G401.6 (cell line): Measurements from ENCODE around the gene SLC26A3.

Experiments
- FAIRE-seq: peaks from 2 replicates; lab custom pipeline; 2012; peaks lifted over from hg19 to GRCh38; lab: Jason Lieb, UNC

SLC26A3 gene

GRCh38 chr7:107815254-107815882 lies 12.3 kb upstream of the SLC26A3 start:
- no peak for FAIRE-seq

- no peak for FAIRE-seq
These were observed 10.5 kb upstream of the SLC26A3 start for GRCh38 chr7:107813524-107813923.

- FAIRE-seq, result no peak
These were observed 8.9 kb upstream of the SLC26A3 start for GRCh38 chr7:107811934-107812333.

- FAIRE-seq, result no peak
These were observed 7.6 kb upstream of the SLC26A3 start for GRCh38 chr7:107810626-107811025.

DNA sequence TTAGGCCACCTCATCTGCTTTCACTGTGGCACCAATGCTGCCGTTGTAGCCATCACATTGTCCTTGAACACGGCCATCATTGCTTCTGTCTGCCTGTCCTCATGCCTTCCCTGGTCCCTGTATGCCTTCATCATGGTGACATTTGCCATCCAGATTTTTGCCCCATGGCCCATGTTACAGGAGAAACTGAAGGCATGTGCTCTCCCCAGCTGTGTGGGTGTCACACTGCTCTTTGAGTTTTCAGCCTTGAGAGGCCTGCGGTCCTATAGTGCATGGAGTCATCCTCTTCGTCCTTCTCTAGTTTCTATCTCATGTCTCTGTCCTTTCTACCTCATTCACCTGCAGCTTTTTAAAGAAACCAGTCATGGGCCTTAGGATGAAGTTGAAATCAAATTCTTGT lies 6.2 kb upstream of the SLC26A3 start:
- no peak for FAIRE-seq

GRCh38 chr7:107799647-107800264 lies 3.3 kb downstream of the SLC26A3 start:
- FAIRE-seq, result no peak

GRCh38 chr7:107792364-107792763 lies 10.7 kb downstream of the SLC26A3 start:
- FAIRE-seq, result no peak

GRCh38 chr7:107789647-107790046 lies 13.4 kb downstream of the SLC26A3 start:
- FAIRE-seq, result no peak

DNA sequence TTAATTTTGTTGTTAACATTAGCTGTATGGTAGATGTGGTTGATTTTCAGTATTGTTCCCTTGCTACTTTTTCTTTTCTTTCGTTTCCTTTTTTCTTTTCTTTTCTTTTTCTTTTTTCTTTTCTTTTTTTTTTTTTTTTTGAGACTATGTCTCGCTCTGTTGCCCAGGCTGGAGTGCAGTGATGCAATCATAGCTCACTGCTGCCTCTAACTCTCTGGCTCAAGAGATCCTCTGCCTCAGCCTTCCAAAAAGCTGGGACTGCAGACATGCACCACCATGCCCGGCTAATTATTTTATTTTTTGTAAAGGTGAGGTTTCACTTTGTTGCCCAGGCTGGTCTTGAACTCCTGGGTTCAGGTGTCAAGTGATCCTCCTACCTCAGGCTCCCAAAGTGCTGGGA lies 14.4 kb downstream of the SLC26A3 start:
- FAIRE-seq, result no peak

GRCh38 chr7:107788216-107788615 lies 14.8 kb downstream of the SLC26A3 start:
- FAIRE-seq, result no peak

DNA sequence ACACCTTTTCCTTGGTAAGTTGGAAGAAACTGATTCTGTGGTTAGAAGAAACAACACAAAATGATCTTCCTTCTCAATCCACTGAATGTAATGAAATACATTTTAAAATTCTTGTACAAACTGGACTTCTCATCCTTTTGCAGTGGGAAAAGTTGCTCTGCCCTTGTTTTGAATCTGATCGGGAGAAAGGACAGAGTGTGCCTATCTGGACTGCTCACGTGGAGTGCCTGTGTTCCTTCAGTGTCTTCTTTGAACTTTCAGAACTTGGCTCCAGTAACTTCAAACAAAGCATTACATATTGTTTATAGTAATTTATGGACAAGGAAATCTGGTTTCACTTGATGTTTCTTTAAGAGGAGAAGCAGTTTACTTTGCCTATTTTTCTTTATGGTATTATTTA lies 17.1 kb downstream of the SLC26A3 start:
- FAIRE-seq, result no peak

DNA sequence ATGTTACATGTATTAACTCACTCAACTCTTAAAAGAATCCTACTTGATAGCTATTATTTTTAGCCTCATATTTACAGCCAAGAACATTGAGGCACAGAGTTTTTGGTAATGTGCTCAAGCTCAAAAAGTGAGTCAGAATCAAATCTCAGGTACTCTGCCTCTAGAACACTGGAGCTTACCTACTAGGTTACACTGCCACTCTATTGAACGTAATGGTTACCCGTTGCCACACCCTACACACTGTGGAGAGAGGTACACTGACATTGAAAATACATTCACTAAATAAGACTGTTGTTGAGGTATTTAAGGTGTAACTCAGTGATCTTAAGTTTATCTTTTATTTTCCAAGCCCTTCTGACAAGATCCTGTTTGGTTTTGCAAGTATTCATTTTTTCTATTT lies 17.9 kb downstream of the SLC26A3 start:
- no peak for FAIRE-seq

DNA sequence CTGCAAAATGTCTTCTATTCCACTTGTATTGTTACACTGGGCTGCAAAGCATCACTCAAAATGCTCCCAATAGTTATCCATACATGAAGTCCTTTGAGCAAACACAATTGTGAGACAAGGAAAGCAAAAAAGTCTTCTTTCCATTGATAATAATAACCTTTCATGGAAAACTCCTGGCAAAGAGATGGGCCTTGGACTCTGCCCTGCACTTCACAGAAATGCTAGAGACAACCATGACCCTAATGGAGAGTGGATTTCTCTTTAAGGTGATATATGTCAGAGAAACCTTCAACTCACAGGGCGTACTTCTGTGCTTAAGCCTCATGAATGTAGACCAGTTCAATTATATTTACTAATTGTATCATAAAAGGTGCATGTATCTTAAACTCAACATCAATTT lies 19.4 kb downstream of the SLC26A3 start:
- FAIRE-seq, result no peak

GRCh38 chr7:107782374-107782773 lies 20.6 kb downstream of the SLC26A3 start:
- no peak for FAIRE-seq

DNA sequence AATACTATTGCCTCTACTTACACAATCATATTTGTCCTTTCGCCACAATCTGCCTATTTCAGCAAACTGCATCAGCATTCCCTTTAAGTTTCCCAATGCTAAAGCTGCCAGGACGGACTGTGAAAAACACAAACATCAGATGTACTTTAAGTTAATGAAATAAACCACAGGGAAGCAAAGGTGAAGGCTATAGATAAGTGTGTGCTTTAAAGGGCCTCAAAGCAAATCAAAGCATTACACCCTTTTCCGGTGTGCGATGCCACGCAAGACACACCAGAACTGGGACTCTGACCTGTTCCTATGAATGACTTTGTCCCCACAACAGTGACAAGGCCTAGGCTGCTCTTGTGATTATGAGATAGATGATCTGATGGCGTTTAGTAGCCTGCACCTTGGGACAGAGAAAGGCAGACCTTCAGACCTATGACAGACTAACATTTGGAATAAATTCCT lies 23.4 kb downstream of the SLC26A3 start:
- FAIRE-seq, result no peak

DNA sequence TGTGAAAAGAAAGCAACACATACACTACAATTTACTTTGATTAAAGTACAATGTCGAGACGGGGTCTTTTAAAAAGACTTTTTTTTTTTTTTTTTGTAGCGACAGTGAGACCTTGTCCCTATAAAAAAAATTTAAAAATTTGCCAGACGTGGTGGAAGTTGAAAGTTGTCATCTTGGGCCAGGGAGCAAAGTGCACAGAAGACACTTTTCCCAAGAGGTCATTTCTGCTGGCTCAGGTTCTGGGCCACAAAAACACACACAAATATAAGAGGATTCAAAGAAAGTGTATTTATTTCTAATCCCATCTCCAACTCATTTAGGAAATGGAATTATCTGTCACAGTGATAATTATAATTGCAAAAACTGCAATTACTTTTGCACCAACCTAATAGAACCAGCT lies 24.7 kb downstream of the SLC26A3 start:
- FAIRE-seq, result no peak

GRCh38 chr7:107777702-107778101 lies 25.3 kb downstream of the SLC26A3 start:
- no peak for FAIRE-seq

DNA sequence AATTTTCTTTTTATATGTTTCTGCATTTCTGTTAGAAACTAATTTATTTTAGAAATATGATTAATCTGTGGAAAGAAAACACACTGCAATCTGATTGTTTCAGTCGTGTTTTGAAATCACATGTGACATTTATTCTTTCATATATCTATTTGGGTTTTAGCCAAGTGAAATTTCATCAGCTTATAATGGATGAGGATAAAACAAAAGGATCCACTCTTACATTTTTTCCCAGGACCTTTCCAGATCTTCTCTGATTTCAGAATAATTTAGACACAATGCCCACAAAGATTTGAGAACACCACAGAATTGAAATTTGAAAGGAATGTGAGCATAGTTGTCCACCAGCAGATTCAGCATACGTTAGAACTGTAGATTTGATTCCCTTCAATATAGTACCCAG lies 30.0 kb downstream of the SLC26A3 start:
- no peak for FAIRE-seq

DNA sequence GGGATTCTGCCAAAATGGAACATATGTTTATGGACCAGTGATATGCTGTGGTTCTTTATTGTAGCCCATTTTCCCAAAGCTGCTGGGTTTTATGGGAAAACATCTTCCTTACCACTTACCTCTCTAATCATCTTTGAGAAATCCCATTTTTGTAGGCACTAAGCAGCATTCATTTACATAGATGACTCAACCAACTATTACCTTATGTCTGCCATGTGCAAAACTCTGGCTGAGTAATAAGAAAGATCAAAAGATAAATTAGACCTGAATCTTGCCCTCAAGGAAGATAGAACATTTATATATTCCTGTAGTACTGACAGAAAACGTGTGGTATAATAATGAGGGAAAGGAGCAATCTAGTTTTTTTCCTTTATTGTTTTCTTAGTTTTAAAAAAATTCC lies 34.8 kb downstream of the SLC26A3 start:
- FAIRE-seq, result no peak

- no peak for FAIRE-seq
These were observed 35.6 kb downstream of the SLC26A3 start for GRCh38 chr7:107767391-107767790.

GRCh38 chr7:107758667-107759066 lies 44.4 kb downstream of the SLC26A3 start:
- FAIRE-seq, result no peak

DNA sequence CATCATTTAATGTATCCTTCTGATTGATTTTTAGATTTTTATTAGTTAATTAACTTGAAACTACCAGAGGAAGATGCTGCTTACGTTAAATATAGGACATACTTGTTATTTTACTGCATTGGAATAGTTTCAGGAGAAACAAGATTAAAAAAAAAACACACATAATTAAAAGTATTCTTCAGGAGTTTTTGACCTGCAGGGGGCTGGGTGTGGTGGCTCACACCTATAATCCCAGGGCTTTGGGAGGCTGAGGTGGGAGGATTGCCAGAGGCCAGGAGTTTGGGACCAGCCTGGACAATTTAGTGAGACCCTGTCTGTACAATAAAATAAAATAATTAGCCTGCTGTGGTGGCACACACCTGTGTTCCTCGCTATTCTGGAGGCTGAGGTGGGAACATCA lies 48.4 kb downstream of the SLC26A3 start:
- no peak for FAIRE-seq

DNA sequence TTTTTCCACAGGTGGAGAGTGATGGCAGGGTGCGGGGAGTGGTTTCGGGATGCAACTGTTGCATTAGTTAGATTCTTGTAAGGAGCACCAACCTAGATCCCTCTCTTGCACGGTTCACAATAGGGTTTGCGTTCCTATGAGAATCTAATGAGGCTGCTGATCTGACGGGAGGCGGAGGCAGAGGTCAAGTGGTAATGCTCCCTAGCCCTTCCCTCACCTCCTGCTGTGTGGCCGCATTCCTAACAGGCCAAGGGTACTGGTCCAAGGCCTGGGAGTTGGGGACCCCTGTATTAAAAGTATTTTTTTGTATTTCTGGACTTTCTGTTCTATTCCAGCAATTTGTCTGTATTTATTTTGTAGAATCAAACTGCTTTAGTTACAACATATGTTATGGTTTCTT lies 51.9 kb downstream of the SLC26A3 start:
- no peak for FAIRE-seq

- no peak for FAIRE-seq
These were observed 57.0 kb downstream of the SLC26A3 start for GRCh38 chr7:107746006-107746405.
